GM18858 (cell line): Measurements from ENCODE around the gene NOXA1.
"Not testable (repeated sequence)": the region's sequence is repeated elsewhere in the genome, so short reads cannot be mapped to it uniquely, and the experiment has no call there.

Experiments used
- ATAC-seq: cut with Tn5 transposase; IDR thresholded peaks from one replicate; pipeline ENCODE4 v1.9.1; 2021; ENCODE audit not compliant: unreplicated experiment

The NOXA1 gene

GRCh38 chr9:137439158-137439714, 16.0 kb downstream of the NOXA1 start:
- ATAC-seq, result no peak

GRCh38 chr9:137441289-137441934, 18.2 kb downstream of the NOXA1 start, which contains the start of gene ENTPD8:
Gene ENTPD8 (minus strand): TSS chr9:137441357. CDS start chr9:137438285, 3,072 bp downstream.
- ATAC-seq, result no peak

GRCh38 chr9:137441935-137442321, 18.7 kb downstream of the NOXA1 start:
- no peak for ATAC-seq

- no peak for ATAC-seq
These were observed 21.1 kb downstream of the NOXA1 start for GRCh38 chr9:137444106-137444790.

GRCh38 chr9:137445275-137445807, 22.1 kb downstream of the NOXA1 start:
- ATAC-seq, result no peak

GRCh38 chr9:137445930-137446431, 22.8 kb downstream of the NOXA1 start:
- no peak for ATAC-seq

GRCh38 chr9:137446851-137447471, 23.8 kb downstream of the NOXA1 start:
- ATAC-seq, result no peak

- no peak for ATAC-seq
These were observed 24.8 kb downstream of the NOXA1 start for GRCh38 chr9:137447722-137448601.

GRCh38 chr9:137448602-137448962, 25.4 kb downstream of the NOXA1 start:
- ATAC-seq, result no peak

GRCh38 chr9:137449081-137449844, 26.1 kb downstream of the NOXA1 start:
- ATAC-seq, result no peak

- no peak for ATAC-seq
These were observed 26.8 kb downstream of the NOXA1 start for GRCh38 chr9:137449931-137450538.

GRCh38 chr9:137450539-137451222, 27.5 kb downstream of the NOXA1 start:
- ATAC-seq, result not testable (repeated sequence)

GRCh38 chr9:137451264-137452005, 28.2 kb downstream of the NOXA1 start:
- not testable (repeated sequence) for ATAC-seq

GRCh38 chr9:137452006-137452760, 29.0 kb downstream of the NOXA1 start:
- no peak for ATAC-seq

- no peak for ATAC-seq
These were observed 29.8 kb downstream of the NOXA1 start for GRCh38 chr9:137452761-137453642.

GRCh38 chr9:137453643-137454081, 30.5 kb downstream of the NOXA1 start:
- ATAC-seq, result no peak
